Measurements from ENCODE around the gene SOWAHA. TPM values are rescaled to one million over a fixed set of nuclear protein-coding genes. Genes with fewer than 3 reads are reported as not detected.
A peak's percentile ranks its signal among the peaks of the same experiment; 100 is the strongest.

Gene SOWAHA
- polyA plus RNA-seq: 23.4 and 26.9 TPM in 2 replicates
- polyA minus RNA-seq: 16.8 and 17.8 TPM in 2 replicates

DNA sequence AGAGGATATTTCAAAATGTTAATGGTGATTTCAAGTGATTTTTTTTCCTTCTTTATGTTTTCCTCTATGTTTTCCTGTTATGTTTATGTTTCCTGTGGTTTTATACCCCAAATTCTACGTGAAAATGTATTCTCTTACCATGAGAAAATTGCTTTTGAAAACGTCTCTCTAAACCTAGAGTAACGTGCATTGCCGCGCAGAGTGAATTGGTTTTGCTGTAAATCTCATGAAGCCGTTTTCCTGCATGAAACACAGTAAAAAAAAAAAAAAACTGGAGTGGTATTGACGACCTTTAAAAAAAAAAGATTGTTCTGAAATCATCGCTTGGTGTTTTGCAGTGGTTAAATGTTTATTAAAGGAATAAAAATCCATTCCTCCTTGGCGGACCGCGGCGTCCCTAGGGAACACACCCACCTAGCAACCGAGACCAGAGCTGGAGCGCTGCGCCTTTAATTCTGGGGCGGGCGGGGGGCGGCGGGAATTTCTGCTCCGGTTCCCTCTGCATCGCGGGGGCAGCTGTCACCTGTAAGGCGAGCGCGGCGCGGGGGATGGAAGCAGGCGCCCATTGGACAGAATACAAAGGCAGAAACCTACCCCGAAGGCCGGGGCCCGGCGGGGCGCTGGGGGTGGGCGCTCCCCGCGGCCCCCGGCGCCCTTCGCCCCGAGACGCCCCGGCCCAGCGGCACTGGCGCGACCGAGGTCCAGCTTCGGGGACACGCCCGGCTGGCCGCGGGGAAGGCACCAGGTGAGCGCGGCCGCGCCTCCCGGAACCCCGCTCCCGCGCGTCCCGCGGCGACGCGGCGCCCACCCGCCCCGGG, at the start of gene SOWAHA:
SOWAHA (plus strand) TSS at position 522 of the 818 bp plus-strand sequence. CDS start 320 bp downstream, outside the sequence.
- Histone ChIP-seq H3K9me2 (ENCODE audit: insufficient read depth, low read length) (no peaks in the 10 kb centered on the region), H3K9ac (ENCODE audit: low read length) (peak within 1 kb of the TSS; percentile 52), H4K20me1 (ENCODE audit: insufficient read depth) (no peaks in the 10 kb centered on the region), H3K4me2 (ENCODE audit: low read length) (peak within 1 kb of the TSS; percentile 81), H3K4me3 (ENCODE audit: low read length) (peak within 1 kb of the TSS; percentile 65), H3K79me2 (replicated peaks; ENCODE audit: insufficient read depth, low read length) (no peaks in the 10 kb centered on the region), H3F3A (ENCODE audit: insufficient read depth, low read length, poor library complexity, severe bottlenecking) (no peaks in the 10 kb centered on the region), H3K9me3 (ENCODE audit: low read length) (peaks cover 5% of the 10 kb centered on the region), H3K36me3 (ENCODE audit: insufficient read depth, low read length) (no peaks in the 10 kb centered on the region), H2AFZ (ENCODE audit: low read depth, low read length) (no peak within 1 kb of the TSS), H3K27ac (ENCODE audit: low read length) (no peak within 1 kb of the TSS), H3K27me3 (ENCODE audit: insufficient read depth, low read depth, low read length) (peaks cover 41% of the 10 kb centered on the region)
- no peak for TF ChIP-seq RAD21 (conservative IDR thresholded peaks at IDR 0.05)
- TF ChIP-seq POLR2AphosphoS5 (IDR thresholded peaks at IDR 0.05): peak; percentile 28

DNA sequence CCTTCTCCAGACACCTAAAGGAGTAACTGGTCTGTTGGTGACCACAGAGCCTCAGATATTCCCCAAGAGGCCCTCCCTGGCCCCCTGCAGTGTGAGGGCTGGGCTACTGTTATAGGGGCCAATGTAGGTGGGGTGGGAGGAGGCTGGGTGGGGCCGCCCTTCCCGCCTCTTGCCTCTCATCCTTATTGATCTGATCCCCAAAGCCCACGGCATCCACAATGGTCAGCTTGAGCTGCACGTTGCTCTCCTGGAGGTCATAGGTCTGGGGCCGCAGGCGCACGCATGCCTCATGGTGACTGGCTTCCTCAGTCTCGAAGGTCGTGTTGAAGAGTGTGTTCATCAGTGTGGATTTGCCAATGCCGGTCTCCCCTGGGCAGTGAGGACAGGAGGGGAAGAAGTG, 49.1 kb upstream of the SOWAHA start:
- Histone ChIP-seq H3K27ac (ENCODE audit: low read length) (no peak overlapping the region), H3K27me3 (ENCODE audit: insufficient read depth, low read depth, low read length) (no peaks in the 10 kb centered on the region), H3K9ac (ENCODE audit: low read length) (no peak overlapping the region), H3K79me2 (replicated peaks; ENCODE audit: insufficient read depth, low read length) (peaks cover 2% of the 10 kb centered on the region), H3K4me2 (ENCODE audit: low read length) (no peak overlapping the region), H3K4me3 (ENCODE audit: low read length) (no peak overlapping the region), H3K9me2 (ENCODE audit: insufficient read depth, low read length) (no peaks in the 10 kb centered on the region), H4K20me1 (ENCODE audit: insufficient read depth) (no peaks in the 10 kb centered on the region), H3K36me3 (ENCODE audit: insufficient read depth, low read length) (no peaks in the 10 kb centered on the region), H3K9me3 (ENCODE audit: low read length) (no peaks in the 10 kb centered on the region), H2AFZ (ENCODE audit: low read depth, low read length) (no peak overlapping the region), H3F3A (ENCODE audit: insufficient read depth, low read length, poor library complexity, severe bottlenecking) (no peaks in the 10 kb centered on the region)
- TF ChIP-seq EP300 (conservative IDR thresholded peaks at IDR 0.05; ENCODE audit: poor library complexity, severe bottlenecking): no peak
- TF ChIP-seq, protein P1, sequence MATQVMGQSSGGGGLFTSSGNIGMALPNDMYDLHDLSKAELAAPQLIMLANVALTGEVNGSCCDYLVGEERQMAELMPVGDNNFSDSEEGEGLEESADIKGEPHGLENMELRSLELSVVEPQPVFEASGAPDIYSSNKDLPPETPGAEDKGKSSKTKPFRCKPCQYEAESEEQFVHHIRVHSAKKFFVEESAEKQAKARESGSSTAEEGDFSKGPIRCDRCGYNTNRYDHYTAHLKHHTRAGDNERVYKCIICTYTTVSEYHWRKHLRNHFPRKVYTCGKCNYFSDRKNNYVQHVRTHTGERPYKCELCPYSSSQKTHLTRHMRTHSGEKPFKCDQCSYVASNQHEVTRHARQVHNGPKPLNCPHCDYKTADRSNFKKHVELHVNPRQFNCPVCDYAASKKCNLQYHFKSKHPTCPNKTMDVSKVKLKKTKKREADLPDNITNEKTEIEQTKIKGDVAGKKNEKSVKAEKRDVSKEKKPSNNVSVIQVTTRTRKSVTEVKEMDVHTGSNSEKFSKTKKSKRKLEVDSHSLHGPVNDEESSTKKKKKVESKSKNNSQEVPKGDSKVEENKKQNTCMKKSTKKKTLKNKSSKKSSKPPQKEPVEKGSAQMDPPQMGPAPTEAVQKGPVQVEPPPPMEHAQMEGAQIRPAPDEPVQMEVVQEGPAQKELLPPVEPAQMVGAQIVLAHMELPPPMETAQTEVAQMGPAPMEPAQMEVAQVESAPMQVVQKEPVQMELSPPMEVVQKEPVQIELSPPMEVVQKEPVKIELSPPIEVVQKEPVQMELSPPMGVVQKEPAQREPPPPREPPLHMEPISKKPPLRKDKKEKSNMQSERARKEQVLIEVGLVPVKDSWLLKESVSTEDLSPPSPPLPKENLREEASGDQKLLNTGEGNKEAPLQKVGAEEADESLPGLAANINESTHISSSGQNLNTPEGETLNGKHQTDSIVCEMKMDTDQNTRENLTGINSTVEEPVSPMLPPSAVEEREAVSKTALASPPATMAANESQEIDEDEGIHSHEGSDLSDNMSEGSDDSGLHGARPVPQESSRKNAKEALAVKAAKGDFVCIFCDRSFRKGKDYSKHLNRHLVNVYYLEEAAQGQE (IDR thresholded peaks at IDR 0.05; ENCODE audit: borderline replicate concordance): no peak
- no peak for TF ChIP-seq TAF1 (IDR thresholded peaks at IDR 0.05; ENCODE audit: low read depth)
- TF ChIP-seq EZH2 (IDR thresholded peaks at IDR 0.05; ENCODE audit: borderline replicate concordance, insufficient read depth, low read length, poor library complexity, severe bottlenecking): no peak
- no peak for TF ChIP-seq CTCF (IDR thresholded peaks at IDR 0.05; ENCODE audit: poor library complexity, severe bottlenecking)
- TF ChIP-seq SMC3 (conservative IDR thresholded peaks at IDR 0.05; ENCODE audit: poor library complexity): no peak
- no peak for TF ChIP-seq RAD21 (conservative IDR thresholded peaks at IDR 0.05)
- no peak for TF ChIP-seq MXI1 (conservative IDR thresholded peaks at IDR 0.05; ENCODE audit: poor library complexity, severe bottlenecking)
- TF ChIP-seq POLR2AphosphoS5 (IDR thresholded peaks at IDR 0.05): no peak

Data from neural cell (in vitro differentiated cells).